ENCODE data around the gene ZNF768.
A peak's percentile ranks its signal among the peaks of the same experiment; 100 is the strongest.
"Not testable (repeated sequence)": the region's sequence is repeated elsewhere in the genome, so short reads cannot be mapped to it uniquely, and the experiment has no call there.

The ZNF768 gene

GRCh38 chr16:30533748-30534367 is 7.5 kb upstream of the ZNF768 start:
- no peak for DNase-seq (ENCODE audit: low read depth in 1 of 2, low spot score in 1 of 2)

- DNase-seq (ENCODE audit: low read depth in 1 of 2, low spot score in 1 of 2): no peak
Observed at GRCh38 chr16:30533146-30533522, 6.8 kb upstream of the ZNF768 start.

GRCh38 chr16:30532285-30533145 is 6.1 kb upstream of the ZNF768 start:
- DNase-seq (ENCODE audit: low read depth in 1 of 2, low spot score in 1 of 2): no peak

DNA sequence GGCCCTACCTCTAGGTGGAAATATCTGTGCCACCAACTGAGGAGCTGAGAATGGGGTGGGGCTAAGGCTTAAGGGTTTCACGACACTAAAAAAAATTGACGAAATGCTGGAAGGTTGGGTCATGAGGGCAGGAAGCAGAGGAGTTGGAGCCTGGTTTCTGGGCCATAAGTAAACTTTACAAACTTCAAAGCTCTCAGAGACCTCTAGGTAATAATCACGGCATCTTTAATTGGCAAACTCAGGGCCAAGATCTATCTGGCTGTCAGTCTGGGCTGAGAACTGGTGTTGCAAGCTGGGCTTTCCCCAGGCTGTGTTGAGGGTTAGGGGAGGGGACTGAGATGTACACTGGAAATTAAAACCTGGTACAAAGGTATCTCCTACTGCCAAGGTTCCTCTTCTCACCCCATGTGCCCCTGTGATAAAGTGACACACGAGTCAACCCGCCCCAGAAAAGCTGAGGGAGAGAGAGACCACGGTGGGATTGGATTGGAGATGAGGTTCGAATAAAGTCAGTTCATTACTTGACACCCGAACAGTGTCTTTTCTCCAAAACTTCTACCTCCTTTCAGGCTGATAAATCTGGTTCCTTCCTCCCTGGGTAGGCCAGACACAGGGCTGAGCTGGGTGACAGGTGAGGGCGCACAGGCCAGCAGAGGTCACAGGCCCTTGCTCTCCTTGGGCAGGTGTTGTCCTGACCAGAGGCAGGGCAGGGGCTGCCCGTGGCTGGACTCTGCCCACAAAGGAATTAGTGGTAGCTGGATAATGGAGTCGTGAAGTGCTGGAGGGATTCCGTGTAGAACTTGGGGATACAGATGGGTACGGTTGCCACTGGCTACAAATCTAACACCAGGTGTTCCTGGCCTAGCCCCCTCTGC is 4.0 kb upstream of the ZNF768 start:
- no peak for DNase-seq (ENCODE audit: low read depth in 1 of 2, low spot score in 1 of 2)

DNA sequence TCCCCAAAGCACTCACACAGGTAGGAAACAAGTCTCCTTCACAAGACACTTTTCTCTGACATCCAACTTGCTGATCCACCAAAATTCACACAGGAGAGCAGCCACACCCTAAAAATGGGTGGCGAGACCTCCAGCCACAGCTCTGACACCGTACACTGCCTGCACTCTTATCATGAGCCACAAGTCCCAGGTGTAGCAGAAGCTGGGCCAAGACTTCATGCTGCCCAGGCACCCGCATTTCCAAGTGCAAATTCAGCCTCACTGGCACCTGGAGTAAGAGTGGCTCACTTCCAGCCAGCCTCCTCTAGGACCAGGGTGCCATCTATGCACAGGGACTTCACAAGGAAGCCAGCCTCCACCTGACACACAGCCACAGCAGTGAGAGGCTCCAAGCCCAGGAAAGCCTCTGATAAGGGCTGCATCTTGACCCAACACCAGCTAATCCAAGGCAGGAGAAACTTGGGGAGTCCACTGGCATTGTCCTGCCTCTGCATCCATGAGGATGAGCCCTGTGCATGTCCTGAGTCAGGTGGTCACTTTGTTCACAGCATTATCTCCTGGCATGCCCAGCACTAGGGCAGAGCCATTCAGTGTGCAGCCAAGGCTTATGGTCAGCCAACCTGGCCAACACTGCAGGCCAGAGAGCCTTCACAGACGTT is 2.6 kb upstream of the ZNF768 start:
- DNase-seq (ENCODE audit: low read depth in 1 of 2, low spot score in 1 of 2): no peak

DNA sequence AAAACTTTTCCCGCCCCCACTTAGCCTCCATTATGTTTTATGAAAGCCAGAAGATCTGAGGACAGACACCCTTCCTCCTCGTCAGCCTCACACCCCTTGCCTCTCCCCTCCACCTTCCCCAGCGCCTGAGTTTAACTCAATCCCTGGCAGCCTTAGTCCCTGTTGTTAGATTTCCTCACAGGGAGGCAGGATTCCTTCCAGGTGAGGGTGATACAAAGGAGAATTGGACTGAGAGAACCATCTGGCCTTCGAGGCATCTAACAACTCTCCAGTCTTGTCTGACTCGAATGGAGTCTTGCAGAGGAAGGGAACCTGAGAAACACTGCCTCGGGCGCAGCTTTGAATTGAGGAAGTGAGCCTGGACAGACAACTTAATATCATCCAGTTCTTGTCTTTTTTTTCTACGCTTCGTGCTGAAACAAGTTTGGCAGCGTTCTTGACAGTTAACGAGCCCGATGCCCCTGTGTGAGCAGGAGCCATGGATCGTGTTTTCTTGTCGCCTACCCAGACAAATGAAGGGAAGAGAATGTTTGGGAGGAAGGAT is 1.3 kb upstream of the ZNF768 start:
- DNase-seq (ENCODE audit: low read depth in 1 of 2, low spot score in 1 of 2): no peak

DNA sequence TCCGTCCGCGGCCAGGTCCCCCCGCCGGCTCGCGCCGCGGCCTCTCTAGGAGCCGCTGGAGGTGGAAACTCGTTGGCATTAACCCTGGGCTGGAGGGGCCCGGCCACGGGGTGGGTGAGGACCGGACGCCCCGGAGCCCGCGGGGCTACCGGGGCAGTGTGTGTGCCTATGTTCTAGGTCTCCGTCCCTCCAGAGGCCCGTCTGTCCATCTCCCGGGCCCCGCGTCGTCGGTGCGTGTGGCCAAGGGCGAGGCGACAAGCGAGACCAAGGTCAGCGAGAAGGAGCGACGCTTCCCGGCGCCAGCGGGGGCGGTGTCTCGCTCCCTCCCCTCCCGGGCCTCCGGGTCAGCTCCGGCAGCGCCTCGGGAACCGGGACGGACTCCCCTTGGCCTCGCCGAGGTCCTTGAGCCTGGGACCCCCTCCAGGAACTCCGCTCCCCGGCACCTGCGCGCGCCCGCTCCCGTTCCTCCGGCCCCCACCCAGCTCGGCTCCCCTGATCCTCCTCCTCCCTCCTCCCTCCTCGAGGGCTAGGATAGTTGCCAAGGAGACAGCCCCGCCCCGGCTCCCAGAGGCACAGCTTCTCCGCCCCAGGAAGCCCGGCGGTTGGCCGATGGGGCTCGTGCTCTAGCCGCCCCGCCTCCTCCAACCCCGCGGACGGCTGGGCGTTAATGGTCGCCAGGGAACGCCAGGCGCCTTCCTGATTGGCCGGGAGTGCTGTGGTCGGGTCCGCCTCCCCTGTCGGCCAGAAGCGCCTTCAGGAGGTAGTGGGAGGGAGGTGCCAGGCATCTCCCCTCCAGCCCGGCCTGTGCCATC is 663 bp upstream of the ZNF768 start:
- peak; percentile 77 to 88 for DNase-seq (ENCODE audit: low read depth in 1 of 2, low spot score in 1 of 2)

DNA sequence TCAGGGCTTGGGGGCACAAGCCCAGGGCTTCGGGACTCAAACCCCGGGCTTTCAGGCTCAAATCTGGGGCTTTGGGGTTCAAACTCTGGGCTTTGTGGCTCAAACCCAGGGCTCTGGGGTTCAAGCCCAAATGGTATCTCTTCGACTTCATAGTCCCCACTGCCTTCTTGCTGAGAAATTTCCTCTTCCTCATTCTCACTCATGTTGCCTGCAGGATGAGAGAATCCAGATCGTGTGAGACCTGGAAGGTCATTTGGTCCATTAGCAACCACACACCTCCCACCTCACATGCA is 576 bp downstream of the ZNF768 start:
- DNase-seq (ENCODE audit: low read depth in 1 of 2, low spot score in 1 of 2): no peak

DNA sequence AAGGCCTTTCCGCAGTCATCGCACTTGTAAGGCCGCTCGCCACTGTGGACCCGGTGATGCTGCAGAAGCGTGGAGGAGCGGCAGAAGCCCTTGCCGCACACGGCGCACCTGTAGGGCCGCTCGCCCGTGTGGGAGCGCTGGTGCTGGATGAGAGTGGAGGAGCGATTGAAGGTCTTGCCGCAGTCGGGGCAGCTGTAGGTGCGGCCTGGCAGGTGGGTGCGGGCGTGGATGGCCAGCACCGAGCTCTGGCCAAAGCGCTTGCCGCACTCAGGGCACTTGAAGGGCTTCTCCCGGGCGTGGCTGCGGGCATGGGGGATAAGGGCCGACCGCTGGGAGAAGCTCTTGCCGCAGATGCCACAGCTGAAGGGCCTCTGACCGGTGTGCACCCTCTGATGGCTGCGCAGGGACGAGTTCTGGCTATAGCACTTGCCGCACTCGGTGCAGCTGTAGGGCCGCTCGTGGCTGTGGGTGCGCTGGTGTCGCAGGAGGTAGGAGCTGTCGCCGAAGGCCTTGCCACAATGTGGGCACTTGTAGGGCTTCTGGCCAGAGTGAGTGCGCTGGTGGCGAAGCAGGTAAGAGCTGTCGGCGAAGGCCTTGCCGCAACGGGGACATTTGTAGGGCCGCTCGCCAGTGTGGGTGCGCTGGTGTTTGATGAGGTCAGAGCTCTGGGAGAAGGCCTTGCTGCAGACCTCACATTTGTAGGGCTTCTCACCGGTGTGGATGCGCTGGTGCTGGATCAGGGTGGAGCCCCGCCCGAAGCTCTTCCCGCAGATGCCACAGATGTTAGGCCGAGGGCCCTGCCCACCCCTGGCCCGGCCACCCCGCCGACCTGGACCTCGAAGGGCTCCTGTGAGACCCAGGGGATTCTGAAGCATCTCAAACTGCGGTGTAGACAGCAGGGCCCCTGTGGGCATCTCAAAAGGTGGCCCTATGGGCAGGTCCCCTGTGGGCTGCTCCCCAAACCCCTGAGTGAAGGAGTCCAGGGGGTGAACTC is 1.5 kb downstream of the ZNF768 start:
- DNase-seq (ENCODE audit: low read depth in 1 of 2, low spot score in 1 of 2): no peak

DNA sequence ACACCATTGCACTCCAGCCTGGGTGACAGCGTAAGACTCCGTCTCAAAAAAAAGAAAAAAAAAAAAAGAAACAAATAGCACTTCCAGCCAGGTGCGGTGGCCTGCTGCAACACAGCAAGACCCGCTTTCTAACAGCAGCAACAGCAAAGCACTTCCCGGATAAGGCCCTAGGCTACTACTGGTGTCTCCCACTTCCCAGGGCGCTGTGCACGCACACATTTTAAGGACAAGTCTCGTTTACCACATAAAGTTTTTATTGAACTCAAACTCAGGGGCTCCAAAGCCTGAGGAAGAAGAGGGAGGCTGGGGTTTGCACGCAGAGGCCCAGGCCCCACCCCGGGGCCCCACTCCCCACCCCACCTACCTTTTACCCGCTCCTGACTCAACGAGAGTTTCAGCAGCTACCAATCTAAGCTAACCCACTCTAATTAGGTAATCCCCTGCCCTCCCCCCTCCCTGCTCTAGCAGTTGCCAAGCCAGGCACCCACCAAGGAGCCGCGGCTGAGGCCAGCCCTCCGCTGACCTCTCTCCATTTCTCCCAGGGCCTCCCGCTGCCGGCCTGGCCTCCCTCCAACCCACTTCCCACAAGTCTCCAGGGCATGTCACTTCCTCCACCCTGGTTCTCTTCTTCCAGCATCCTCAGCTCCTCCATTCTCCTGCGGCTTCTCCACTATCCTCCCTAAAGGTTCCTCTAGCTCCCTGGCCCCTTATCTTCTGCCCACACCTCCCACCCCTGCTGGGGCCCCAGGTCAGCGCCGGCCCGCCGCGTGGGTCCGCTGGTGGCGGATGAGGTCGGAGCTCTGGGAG is 2.4 kb downstream of the ZNF768 start:
- DNase-seq (ENCODE audit: low read depth in 1 of 2, low spot score in 1 of 2): no peak

- DNase-seq (ENCODE audit: low read depth in 1 of 2, low spot score in 1 of 2): not testable (repeated sequence)
Observed at GRCh38 chr16:30522702-30523463, 3.5 kb downstream of the ZNF768 start.

DNA sequence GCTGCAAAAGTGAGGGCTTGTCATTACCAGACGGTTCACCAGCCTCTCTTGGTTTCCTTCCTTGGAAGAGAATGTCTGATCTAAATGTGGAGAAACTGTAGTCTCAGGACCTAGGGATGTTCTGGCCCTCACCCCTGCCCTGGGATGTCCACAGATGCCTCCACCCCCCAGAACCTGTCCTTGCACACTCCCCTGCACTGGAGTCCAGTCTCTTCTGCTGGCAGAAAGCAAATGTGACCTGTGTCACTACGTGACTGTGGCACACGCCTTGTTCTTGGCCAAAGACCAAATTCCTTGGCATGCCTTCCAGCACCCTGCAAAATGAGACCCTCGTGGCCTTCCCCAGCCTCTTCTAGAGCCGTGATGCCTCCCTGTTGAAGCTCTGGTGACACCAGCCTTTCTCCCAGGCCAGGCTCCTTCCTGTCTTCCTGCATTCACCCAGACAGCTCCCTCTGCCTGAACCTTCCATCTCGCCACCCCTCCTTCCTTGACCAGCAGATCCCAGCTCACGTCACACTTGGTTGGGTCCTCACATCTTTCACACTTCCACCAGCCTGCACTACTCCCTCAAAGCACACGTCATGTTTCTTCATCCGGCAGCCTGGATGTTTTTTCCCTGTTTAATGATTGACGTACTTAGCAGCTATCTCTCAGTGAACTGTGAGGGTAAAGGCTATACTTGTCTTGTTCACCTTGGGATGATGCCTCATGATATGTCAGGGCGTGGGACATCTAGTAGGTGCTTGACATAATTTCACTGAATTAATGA is 4.3 kb downstream of the ZNF768 start:
- DNase-seq (ENCODE audit: low read depth in 1 of 2, low spot score in 1 of 2): no peak

DNA sequence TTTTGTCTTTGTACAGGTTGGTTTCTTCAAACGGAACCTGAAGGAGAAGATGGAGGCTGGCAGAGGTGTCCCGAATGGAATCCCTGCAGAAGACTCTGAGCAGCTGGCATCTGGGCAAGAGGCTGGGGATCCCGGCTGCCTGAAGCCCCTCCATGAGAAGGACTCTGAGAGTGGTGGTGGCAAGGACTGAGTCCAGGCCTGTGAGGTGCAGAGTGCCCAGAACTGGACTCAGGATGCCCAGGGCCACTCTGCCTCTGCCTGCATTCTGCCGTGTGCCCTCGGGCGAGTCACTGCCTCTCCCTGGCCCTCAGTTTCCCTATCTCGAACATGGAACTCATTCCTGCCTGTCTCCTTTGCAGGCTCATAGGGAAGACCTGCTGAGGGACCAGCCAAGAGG is 4.9 kb downstream of the ZNF768 start:
- no peak for DNase-seq (ENCODE audit: low read depth in 1 of 2, low spot score in 1 of 2)

DNA sequence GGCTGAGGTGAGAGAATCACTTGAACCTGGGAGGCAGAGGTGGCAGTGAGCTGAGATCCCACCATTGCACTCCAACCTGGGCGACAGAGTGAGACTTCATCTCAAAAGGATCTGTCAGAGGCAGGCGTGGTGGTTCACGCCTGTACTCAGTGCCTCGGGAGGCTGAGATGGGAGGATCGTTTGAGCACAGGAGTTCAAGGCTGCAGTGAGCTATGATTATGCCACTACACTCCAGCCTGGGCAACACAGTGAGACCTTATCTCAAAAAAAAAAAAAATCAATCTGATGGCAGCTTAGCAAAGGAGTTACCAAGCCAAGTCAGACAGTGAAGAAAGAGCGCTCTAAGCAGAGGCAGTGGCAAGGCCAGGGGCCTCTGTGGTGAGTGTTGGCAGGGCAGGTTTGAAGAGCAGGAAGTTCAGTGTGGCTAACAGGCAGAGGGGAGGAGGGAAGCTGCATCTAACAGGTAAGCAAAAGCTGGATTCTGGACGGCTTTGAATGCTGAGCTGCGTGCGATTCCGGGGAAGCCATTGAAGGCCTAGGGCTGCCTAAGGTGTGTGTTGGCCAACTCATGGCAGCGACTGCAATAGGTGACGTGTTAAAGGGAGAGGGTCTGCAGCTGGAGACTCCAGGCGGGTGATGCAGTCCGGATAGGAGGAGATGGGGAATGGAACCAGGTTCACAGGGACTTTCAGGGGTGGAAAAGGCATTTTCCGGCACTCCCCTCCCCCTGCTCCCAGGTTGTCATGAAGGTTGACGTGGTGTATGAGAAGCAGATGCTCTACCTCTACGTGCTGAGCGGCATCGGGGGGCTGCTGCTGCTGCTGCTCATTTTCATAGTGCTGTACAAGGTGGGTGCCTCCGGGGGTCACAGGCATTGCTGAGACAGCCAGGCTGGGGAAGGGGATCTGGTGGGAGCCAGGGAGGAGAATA is 7.0 kb downstream of the ZNF768 start:
- no peak for DNase-seq (ENCODE audit: low read depth in 1 of 2, low spot score in 1 of 2)

DNA sequence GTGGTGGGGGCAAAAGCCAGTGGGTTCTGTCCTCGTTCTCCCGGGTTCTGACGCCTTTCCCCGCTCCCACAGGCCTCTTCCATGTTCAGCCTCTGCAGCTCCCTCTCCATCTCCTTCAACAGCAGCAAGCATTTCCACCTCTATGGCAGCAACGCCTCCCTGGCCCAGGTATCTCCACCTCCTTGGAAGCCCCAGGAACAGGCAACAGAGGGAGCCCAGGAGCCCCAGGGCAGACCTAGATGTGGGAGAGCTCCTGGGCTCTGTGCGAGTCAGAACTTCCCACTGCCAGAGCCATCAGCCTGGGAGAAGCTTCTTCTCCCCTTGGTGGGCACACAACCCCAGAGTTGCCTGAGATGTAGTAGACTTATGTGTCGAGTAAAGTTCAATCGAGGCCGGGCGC is 7.8 kb downstream of the ZNF768 start:
- no peak for DNase-seq (ENCODE audit: low read depth in 1 of 2, low spot score in 1 of 2)

- no peak for DNase-seq (ENCODE audit: low read depth in 1 of 2, low spot score in 1 of 2)
Observed at GRCh38 chr16:30515275-30515674, 11.1 kb downstream of the ZNF768 start.
